Natural killer cell (primary cell): ENCODE data around the gene MAT2B. TPM values are rescaled to one million over a fixed set of nuclear protein-coding genes. Genes with fewer than 3 reads are reported as not detected.
"Not testable (repeated sequence)": the region's sequence is repeated elsewhere in the genome, so short reads cannot be mapped to it uniquely, and the experiment has no call there.

Source experiments
- ATAC-seq, 3 donors: fragments of 150-1000 bp in 2 of 3; fragments of 200-7000 bp in 1 of 3; cut with Tn5 transposase; 1 replicate in 1 of 3; 2 replicates in 2 of 3; pipeline ENCODE4 v1.10.0; 2021; ENCODE audit warnings: mild to moderate bottlenecking in 2 of 3, moderate library complexity in 2 of 3
- DNase-seq, 2 donors: peaks; one replicate each; pipeline versions ENCODE4 v3.0.0 to v3.0.0-alpha.2; 2013 to 2021; ENCODE audit warnings: mixed read lengths in 1 of 2
- H3K27ac ChIP-seq: one replicate; pipeline ENCODE4 v1.5.1; 2013; ENCODE audit warnings: mild to moderate bottlenecking, low read length
- H3K27me3 ChIP-seq: one replicate; pipeline ENCODE4 v1.6.1; 2013; ENCODE audit warnings: low read length; ENCODE audit not compliant: control insufficient read depth, insufficient read depth
- H3K36me3 ChIP-seq: one replicate; pipeline ENCODE4 v1.6.1; 2013; ENCODE audit warnings: low read length; ENCODE audit not compliant: control insufficient read depth, insufficient read depth
- H3K4me1 ChIP-seq: one replicate; pipeline ENCODE4 v1.6.1; 2013; ENCODE audit warnings: low read length; ENCODE audit not compliant: control insufficient read depth, insufficient read depth
- H3K4me3 ChIP-seq: one replicate; pipeline ENCODE4 v1.5.1; 2013; ENCODE audit warnings: low read length
- H3K9me3 ChIP-seq: one replicate; pipeline ENCODE4 v1.6.1; 2013; ENCODE audit warnings: low read length; ENCODE audit not compliant: control insufficient read depth, insufficient read depth
- H3K27ac Mint-ChIP-seq, 2 donors: one replicate each; pipeline ENCODE4 v1.8.0; 2022; ENCODE audit warnings: mild to moderate bottlenecking in 2 of 2, mixed read lengths in 2 of 2, moderate library complexity in 1 of 2
- H3K27me3 Mint-ChIP-seq, 2 donors: one replicate each; pipeline ENCODE4 v1.8.0; 2022; ENCODE audit warnings: low read depth in 2 of 2, mixed read lengths in 2 of 2
- H3K36me3 Mint-ChIP-seq: one replicate; pipeline ENCODE4 v1.8.0; 2022; ENCODE audit warnings: mixed read lengths
- H3K4me1 Mint-ChIP-seq, 2 donors: one replicate each; pipeline ENCODE4 v1.8.0; 2022; ENCODE audit warnings: mixed read lengths in 2 of 2
- H3K4me3 Mint-ChIP-seq: one replicate; pipeline ENCODE4 v1.8.0; 2022; ENCODE audit warnings: mild to moderate bottlenecking, moderate library complexity, mixed read lengths
- H3K9me3 Mint-ChIP-seq, 2 donors: one replicate each; pipeline ENCODE4 v1.8.0; 2022; ENCODE audit warnings: mixed read lengths in 2 of 2
- CTCF ChIP-seq: fragments of 200-600 bp; IDR thresholded peaks from one replicate; pipeline ENCODE4 v1.8.0; 2022; ENCODE audit warnings: antibody characterized with exemption
- WGBS: methylation state at CpG from one replicate; pipeline ENCODE4 v1.1.7; 2013; ENCODE audit warnings: missing lambda C conversion rate; ENCODE audit not compliant: insufficient coverage; 5-methylcytosine and 5-hydroxymethylcytosine counted together
- intact Hi-C: fragments of 100-400 bp; cut with micrococcal nuclease; formaldehyde crosslinking; loops from one replicate; pipeline ENCODE4 v1.14.2; 2022
- total RNA-seq, 4 donors: library from RNA; stranded (reverse); fragments of 120-200 nt in 1 of 4; gene quantifications; one replicate each; pipeline versions ENCODE4 v1.2.3 to v1.2.4, GENCODE V29; 2013 to 2022

Gene MAT2B
- total RNA-seq, 3 donors from 2014 or later (not counting 1 experiment from before 2014, with no cell fraction given) = 68.5 to 99.0 (median 80.7) TPM

GRCh38 chr5:163534492-163535094 lies 29.2 kb downstream of the MAT2B start:
- Mint-ChIP-seq H3K9me3 (no peaks in the 10 kb centered on the region), H3K4me3 (no peak overlapping the region), H3K27me3 (peaks cover 8% of the 10 kb centered on the region in 2 donors), H3K4me1 (no peaks in the 10 kb centered on the region), H3K36me3 (no peaks in the 10 kb centered on the region), H3K27ac (no peak overlapping the region)
- DNase-seq = no peak
- ATAC-seq = no peak
- TF ChIP-seq CTCF = no peak
- Histone ChIP-seq H3K9me3 (no peaks in the 10 kb centered on the region), H3K27me3 (no peaks in the 10 kb centered on the region), H3K27ac (no peak overlapping the region), H3K4me1 (no peaks in the 10 kb centered on the region), H3K36me3 (no peaks in the 10 kb centered on the region), H3K4me3 (no peak overlapping the region)
- 83% methylated on average over 1 of the region's 2 CpGs for WGBS
- intact Hi-C loops = no loop called here

- no peaks in the 10 kb centered on the region for H3K9me3 Mint-ChIP-seq
- 53% methylated on average over 3 of the region's 3 CpGs for WGBS
- DNase-seq (no peak), ATAC-seq (no peak)
- no peaks in the 10 kb centered on the region for H3K4me1 Mint-ChIP-seq
- H3K27me3 Mint-ChIP-seq = peaks cover 8% of the 10 kb centered on the region in 2 donors
- H3K4me3 ChIP-seq = no peak overlapping the region
- H3K27ac ChIP-seq = no peak overlapping the region
- TF ChIP-seq CTCF = no peak
- no peaks in the 10 kb centered on the region for H3K9me3 ChIP-seq
- peaks cover 4% of the 10 kb centered on the region for H3K27me3 ChIP-seq
- intact Hi-C loops = no loop called here
- no peaks in the 10 kb centered on the region for H3K36me3 ChIP-seq
- no peak overlapping the region for H3K4me3 Mint-ChIP-seq
- no peak overlapping the region for H3K27ac Mint-ChIP-seq
- H3K36me3 Mint-ChIP-seq = no peaks in the 10 kb centered on the region
- H3K4me1 ChIP-seq = no peaks in the 10 kb centered on the region
Measured at GRCh38 chr5:163535290-163535689, 29.9 kb downstream of the MAT2B start.

GRCh38 chr5:163536442-163536841 lies 31.0 kb downstream of the MAT2B start:
- ATAC-seq, H3K4me3 ChIP-seq, H3K36me3 ChIP-seq, H3K27ac ChIP-seq, DNase-seq, H3K4me1 Mint-ChIP-seq, H3K36me3 Mint-ChIP-seq, H3K9me3 ChIP-seq, H3K27me3 ChIP-seq, intact Hi-C loops, H3K27ac Mint-ChIP-seq, H3K4me3 Mint-ChIP-seq, H3K4me1 ChIP-seq, H3K9me3 Mint-ChIP-seq: not testable (repeated sequence)
- no CpG with 5 or more reads among the region's 3 CpGs for WGBS
- peaks cover 8 to 18% of the 10 kb centered on the region in 2 donors for H3K27me3 Mint-ChIP-seq

GRCh38 chr5:163540696-163541095 lies 35.3 kb downstream of the MAT2B start:
- no peaks in the 10 kb centered on the region for H3K9me3 Mint-ChIP-seq
- Histone ChIP-seq H3K4me3 (no peak overlapping the region), H3K9me3 (no peaks in the 10 kb centered on the region), H3K4me1 (no peaks in the 10 kb centered on the region), H3K27me3 (peaks cover 9% of the 10 kb centered on the region), H3K27ac (no peak overlapping the region), H3K36me3 (no peaks in the 10 kb centered on the region)
- 71% methylated on average over 1 of the region's 1 CpG for WGBS
- DNase-seq (no peak), ATAC-seq (no peak)
- no peaks in the 10 kb centered on the region for H3K4me1 Mint-ChIP-seq
- intact Hi-C loops = no loop called here
- H3K36me3 Mint-ChIP-seq = no peaks in the 10 kb centered on the region
- H3K4me3 Mint-ChIP-seq = no peak overlapping the region
- no peak overlapping the region for H3K27ac Mint-ChIP-seq
- no peak for TF ChIP-seq CTCF
- H3K27me3 Mint-ChIP-seq = peaks cover 5 to 11% of the 10 kb centered on the region in 2 donors
